Natural killer cell (primary cell): Measurements from ENCODE around the gene LNPEP. TPM values are rescaled to one million over a fixed set of nuclear protein-coding genes. Genes with fewer than 3 reads are reported as not detected.

Experiments used
- ATAC-seq, 3 donors: fragments of 150-1000 bp in 2 of 3; fragments of 200-7000 bp in 1 of 3; cut with Tn5 transposase; 1 replicate in 1 of 3; 2 replicates in 2 of 3; pipeline ENCODE4 v1.10.0; 2021; ENCODE audit warnings: mild to moderate bottlenecking in 2 of 3, moderate library complexity in 2 of 3
- DNase-seq, 2 donors: peaks; one replicate each; pipeline versions ENCODE4 v3.0.0 to v3.0.0-alpha.2; 2013 to 2021; ENCODE audit warnings: mixed read lengths in 1 of 2
- H3K27ac ChIP-seq: one replicate; pipeline ENCODE4 v1.5.1; 2013; ENCODE audit warnings: mild to moderate bottlenecking, low read length
- H3K27me3 ChIP-seq: one replicate; pipeline ENCODE4 v1.6.1; 2013; ENCODE audit warnings: low read length; ENCODE audit not compliant: control insufficient read depth, insufficient read depth
- H3K36me3 ChIP-seq: one replicate; pipeline ENCODE4 v1.6.1; 2013; ENCODE audit warnings: low read length; ENCODE audit not compliant: control insufficient read depth, insufficient read depth
- H3K4me1 ChIP-seq: one replicate; pipeline ENCODE4 v1.6.1; 2013; ENCODE audit warnings: low read length; ENCODE audit not compliant: control insufficient read depth, insufficient read depth
- H3K4me3 ChIP-seq: one replicate; pipeline ENCODE4 v1.5.1; 2013; ENCODE audit warnings: low read length
- H3K9me3 ChIP-seq: one replicate; pipeline ENCODE4 v1.6.1; 2013; ENCODE audit warnings: low read length; ENCODE audit not compliant: control insufficient read depth, insufficient read depth
- H3K27ac Mint-ChIP-seq, 2 donors: one replicate each; pipeline ENCODE4 v1.8.0; 2022; ENCODE audit warnings: mild to moderate bottlenecking in 2 of 2, mixed read lengths in 2 of 2, moderate library complexity in 1 of 2
- H3K27me3 Mint-ChIP-seq, 2 donors: one replicate each; pipeline ENCODE4 v1.8.0; 2022; ENCODE audit warnings: low read depth in 2 of 2, mixed read lengths in 2 of 2
- H3K36me3 Mint-ChIP-seq: one replicate; pipeline ENCODE4 v1.8.0; 2022; ENCODE audit warnings: mixed read lengths
- H3K4me1 Mint-ChIP-seq, 2 donors: one replicate each; pipeline ENCODE4 v1.8.0; 2022; ENCODE audit warnings: mixed read lengths in 2 of 2
- H3K4me3 Mint-ChIP-seq: one replicate; pipeline ENCODE4 v1.8.0; 2022; ENCODE audit warnings: mild to moderate bottlenecking, moderate library complexity, mixed read lengths
- H3K9me3 Mint-ChIP-seq, 2 donors: one replicate each; pipeline ENCODE4 v1.8.0; 2022; ENCODE audit warnings: mixed read lengths in 2 of 2
- CTCF ChIP-seq: fragments of 200-600 bp; IDR thresholded peaks from one replicate; pipeline ENCODE4 v1.8.0; 2022; ENCODE audit warnings: antibody characterized with exemption
- WGBS: methylation state at CpG from one replicate; pipeline ENCODE4 v1.1.7; 2013; ENCODE audit warnings: missing lambda C conversion rate; ENCODE audit not compliant: insufficient coverage; 5-methylcytosine and 5-hydroxymethylcytosine counted together
- intact Hi-C: fragments of 100-400 bp; cut with micrococcal nuclease; formaldehyde crosslinking; loops from one replicate; pipeline ENCODE4 v1.14.2; 2022
- total RNA-seq, 4 donors: library from RNA; stranded (reverse); fragments of 120-200 nt in 1 of 4; gene quantifications; one replicate each; pipeline versions ENCODE4 v1.2.3 to v1.2.4, GENCODE V29; 2013 to 2022

LNPEP gene
- total RNA-seq, 3 donors from 2014 or later (not counting 1 experiment from before 2014, with no cell fraction given): 126 to 162 (median 135) TPM

- Histone ChIP-seq H3K27ac (no peak overlapping the region), H3K9me3 (no peaks in the 10 kb centered on the region), H3K36me3 (peaks cover 84% of the 10 kb centered on the region), H3K4me3 (no peak overlapping the region), H3K4me1 (peaks cover 2% of the 10 kb centered on the region), H3K27me3 (no peaks in the 10 kb centered on the region)
- Mint-ChIP-seq H3K4me3 (no peak overlapping the region), H3K4me1 (peaks cover 23 to 29% of the 10 kb centered on the region in 2 donors), H3K27ac (no peak overlapping the region), H3K9me3 (no peaks in the 10 kb centered on the region), H3K36me3 (peaks cover 12% of the 10 kb centered on the region), H3K27me3 (no peaks in the 10 kb centered on the region)
- DNase-seq (no peak), ATAC-seq (no peak)
- TF ChIP-seq CTCF: no peak
- intact Hi-C loops: no loop called here
- 75% methylated on average over 3 of the region's 3 CpGs for WGBS
These were observed 64.5 kb downstream of the LNPEP start for GRCh38 chr5:97000391-97000790.

DNA sequence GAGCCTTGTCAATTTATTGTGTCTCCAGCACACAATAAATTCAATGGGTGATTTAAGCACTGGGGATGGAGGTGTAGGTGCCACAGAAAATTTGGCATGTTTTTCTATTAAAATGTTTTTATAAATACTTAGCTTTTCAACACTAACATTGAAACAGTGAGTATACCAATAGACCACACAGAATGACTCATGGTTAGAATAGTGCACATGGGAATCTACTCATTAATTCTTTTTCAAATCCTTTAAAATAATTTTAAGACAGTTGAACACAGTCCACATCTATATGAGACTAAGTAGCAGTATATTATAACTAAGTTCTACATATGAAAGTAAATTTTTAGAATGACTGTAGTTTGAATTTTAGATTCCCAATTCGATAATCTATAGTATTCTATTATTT is 67.1 kb downstream of the LNPEP start:
- no peak overlapping the region for H3K4me3 Mint-ChIP-seq
- no peak overlapping the region for H3K27ac ChIP-seq
- peaks cover 19 to 25% of the 10 kb centered on the region in 2 donors for H3K4me1 Mint-ChIP-seq
- no peak overlapping the region for H3K4me3 ChIP-seq
- no peaks in the 10 kb centered on the region for H3K9me3 Mint-ChIP-seq
- H3K27me3 ChIP-seq: no peaks in the 10 kb centered on the region
- peaks cover 90% of the 10 kb centered on the region for H3K36me3 ChIP-seq
- no peak for TF ChIP-seq CTCF
- H3K27me3 Mint-ChIP-seq: no peaks in the 10 kb centered on the region
- no peak for ATAC-seq
- no peaks in the 10 kb centered on the region for H3K4me1 ChIP-seq
- intact Hi-C loops: no loop called here
- no peak overlapping the region for H3K27ac Mint-ChIP-seq
- DNase-seq: no peak
- peaks cover 12% of the 10 kb centered on the region for H3K36me3 Mint-ChIP-seq
- H3K9me3 ChIP-seq: no peaks in the 10 kb centered on the region
- WGBS: no CpG with 5 or more reads among the region's 1 CpG

DNA sequence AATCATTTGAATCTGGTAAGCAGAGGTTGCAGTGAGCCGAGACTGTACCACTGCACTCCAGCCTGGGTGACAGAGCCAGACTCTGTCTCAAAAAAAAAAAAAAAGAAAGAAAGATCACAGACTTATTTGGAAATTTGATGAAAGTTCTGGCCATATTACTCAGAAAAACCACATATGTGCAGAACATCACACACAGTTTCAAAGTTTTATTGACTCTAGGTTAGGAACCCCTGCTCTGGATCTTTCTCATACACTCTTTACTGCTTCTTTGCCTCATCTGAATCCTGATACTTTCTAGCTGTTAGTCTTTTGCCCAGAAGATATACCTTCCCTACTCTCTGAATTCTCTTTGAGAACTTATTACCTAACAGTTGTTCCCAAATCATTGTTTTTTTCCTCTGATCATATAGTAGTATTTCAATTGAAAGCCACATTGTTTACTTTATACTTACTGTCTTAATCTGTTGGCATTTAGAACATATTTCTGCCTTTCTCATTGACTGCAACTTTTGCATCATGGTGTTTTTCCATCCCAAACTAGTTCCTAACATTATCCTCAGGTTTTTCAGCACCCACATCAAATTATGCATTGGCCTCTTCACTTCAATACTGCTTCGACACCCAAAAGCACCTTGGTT is 68.7 kb downstream of the LNPEP start:
- H3K36me3 Mint-ChIP-seq: no peaks in the 10 kb centered on the region
- no peaks in the 10 kb centered on the region for H3K27me3 Mint-ChIP-seq
- no peaks in the 10 kb centered on the region for H3K27me3 ChIP-seq
- no peak overlapping the region for H3K4me3 ChIP-seq
- H3K4me1 ChIP-seq: peaks cover 5% of the 10 kb centered on the region
- H3K9me3 Mint-ChIP-seq: no peaks in the 10 kb centered on the region
- no peak for ATAC-seq
- no peaks in the 10 kb centered on the region for H3K9me3 ChIP-seq
- DNase-seq: no peak
- peaks cover 78% of the 10 kb centered on the region for H3K36me3 ChIP-seq
- H3K27ac ChIP-seq: no peak overlapping the region
- no peak for TF ChIP-seq CTCF
- H3K27ac Mint-ChIP-seq: peak overlapping the region; percentile 2 to 15
- H3K4me1 Mint-ChIP-seq: peaks cover 15 to 20% of the 10 kb centered on the region in 2 donors
- WGBS: 100% methylated on average over 2 of the region's 2 CpGs
- no peak overlapping the region for H3K4me3 Mint-ChIP-seq
- intact Hi-C loops: no loop called here
